ENCODE data around the gene MAN1B1.
A peak's percentile ranks its signal among the peaks of the same experiment; 100 is the strongest.

GRCh38 chr9:137049544-137050449, 37.0 kb upstream of the MAN1B1 start:
- TF ChIP-seq CTCF (optimal IDR thresholded peaks at IDR 0.05 in 1 of 3, IDR thresholded peaks at IDR 0.05 in 1 of 3, conservative IDR thresholded peaks at IDR 0.05 in 1 of 3; ENCODE audit: extremely low read depth in 1 of 3, insufficient read depth in 2 of 3, low read length in 3 of 3) = peak; percentile 25 to 74 (median 68)
- TF ChIP-seq EZH2 (IDR thresholded peaks at IDR 0.05; ENCODE audit: low read length) = no peak

Measured in keratinocyte (primary cell).